GM10847 (cell line): ENCODE data around the gene TEX264.

Experiments
- POLR2A ChIP-seq: IDR thresholded peaks from 2 replicates; pipeline ENCODE4 v1.6.1; 2011; ENCODE audit not compliant: insufficient read length; ENCODE audit errors: extremely low read depth

The TEX264 gene

GRCh38 chr3:51671734-51672475 is 853 bp downstream of the TEX264 start:
- TF ChIP-seq POLR2A = peak; percentile 23

GRCh38 chr3:51673181-51673801 is 2.2 kb downstream of the TEX264 start:
- TF ChIP-seq POLR2A = no peak

GRCh38 chr3:51673802-51674654 is 3.0 kb downstream of the TEX264 start:
- no peak for TF ChIP-seq POLR2A

- no peak for TF ChIP-seq POLR2A
Observed at GRCh38 chr3:51675201-51675611, 4.2 kb downstream of the TEX264 start.

GRCh38 chr3:51676102-51676640 is 5.1 kb downstream of the TEX264 start:
- no peak for TF ChIP-seq POLR2A

GRCh38 chr3:51677358-51677757 is 6.3 kb downstream of the TEX264 start:
- no peak for TF ChIP-seq POLR2A

- TF ChIP-seq POLR2A = no peak
Observed at GRCh38 chr3:51678186-51678585, 7.1 kb downstream of the TEX264 start.

GRCh38 chr3:51678641-51679040 is 7.6 kb downstream of the TEX264 start:
- TF ChIP-seq POLR2A = no peak

- no peak for TF ChIP-seq POLR2A
Observed at GRCh38 chr3:51679318-51679717, 8.3 kb downstream of the TEX264 start.

GRCh38 chr3:51679777-51680176 is 8.7 kb downstream of the TEX264 start:
- TF ChIP-seq POLR2A = no peak

- no peak for TF ChIP-seq POLR2A
Observed at GRCh38 chr3:51680196-51680595, 9.1 kb downstream of the TEX264 start.

- no peak for TF ChIP-seq POLR2A
Observed at GRCh38 chr3:51680663-51681230, 9.7 kb downstream of the TEX264 start.

- TF ChIP-seq POLR2A = no peak
Observed at GRCh38 chr3:51681453-51681852, 10.4 kb downstream of the TEX264 start.

GRCh38 chr3:51682079-51682478 is 11.0 kb downstream of the TEX264 start:
- TF ChIP-seq POLR2A = no peak

GRCh38 chr3:51682526-51682925 is 11.5 kb downstream of the TEX264 start:
- TF ChIP-seq POLR2A = no peak
